H7 (cell line): ENCODE measurements around the gene ZEB1. TPM values are rescaled to one million over a fixed set of nuclear protein-coding genes. Genes with fewer than 3 reads are reported as not detected.
"Not testable (repeated sequence)": the region's sequence is repeated elsewhere in the genome, so short reads cannot be mapped to it uniquely, and the experiment has no call there.

Experiments
- DNase-seq: peaks from one replicate; pipeline ENCODE4 v3.0.0; 2012
- H3K27me3 ChIP-seq: 2 replicates; pipeline ENCODE4 v1.6.0; 2011; ENCODE audit warnings: mild to moderate bottlenecking, low read length; ENCODE audit not compliant: control insufficient read depth, insufficient read depth
- H3K36me3 ChIP-seq: replicated peaks from 2 replicates; pipeline ENCODE4 v1.5.1; 2011; ENCODE audit warnings: low read length; ENCODE audit not compliant: control insufficient read depth, insufficient read depth
- H3K4me3 ChIP-seq: 2 replicates; pipeline ENCODE4 v1.5.1; 2011; ENCODE audit warnings: low read depth, mild to moderate bottlenecking, control low read depth, low read length, moderate library complexity; ENCODE audit not compliant: insufficient read depth
- total RNA-seq: library from RNA; depleted of rRNA; stranded (reverse); fragments of >200 nt; shearing (Covaris generic); gene quantifications from 2 replicates; pipeline ENCODE4 v1.2.3, GENCODE V29; 2014

Gene ZEB1
- total RNA-seq, 1 experiment from 2014 or later = 6.8 TPM

DNA sequence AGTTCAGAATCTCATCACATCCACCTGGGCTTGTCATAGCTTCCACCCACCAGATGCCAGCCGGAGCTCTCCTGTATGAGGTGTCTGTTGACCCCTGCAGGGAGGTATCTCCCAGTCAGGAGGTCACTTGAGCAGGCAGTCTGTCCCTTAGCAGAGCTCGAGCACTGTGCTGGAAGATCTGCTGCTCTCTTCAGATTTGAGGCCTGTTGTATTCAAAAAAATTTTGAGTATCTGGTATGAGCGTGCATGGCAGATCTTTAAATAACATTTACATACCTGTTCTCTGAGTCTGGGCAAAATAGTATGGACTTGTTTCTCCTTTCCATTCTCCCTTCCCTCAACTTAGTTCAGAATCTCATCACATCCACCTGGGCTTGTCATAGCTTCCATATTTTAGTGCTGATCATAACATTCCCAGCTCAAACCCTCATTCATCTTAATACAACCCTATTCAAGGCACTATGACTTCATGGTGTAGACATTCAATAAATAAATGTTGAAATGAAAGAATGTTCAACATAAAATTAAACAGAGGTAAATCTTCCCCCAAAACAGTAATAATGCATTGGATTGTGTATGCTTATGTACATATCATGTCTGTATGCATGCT lies 249.3 kb downstream of the ZEB1 start:
- DNase-seq, H3K27me3 ChIP-seq, H3K4me3 ChIP-seq, H3K36me3 ChIP-seq: not testable (repeated sequence)

DNA sequence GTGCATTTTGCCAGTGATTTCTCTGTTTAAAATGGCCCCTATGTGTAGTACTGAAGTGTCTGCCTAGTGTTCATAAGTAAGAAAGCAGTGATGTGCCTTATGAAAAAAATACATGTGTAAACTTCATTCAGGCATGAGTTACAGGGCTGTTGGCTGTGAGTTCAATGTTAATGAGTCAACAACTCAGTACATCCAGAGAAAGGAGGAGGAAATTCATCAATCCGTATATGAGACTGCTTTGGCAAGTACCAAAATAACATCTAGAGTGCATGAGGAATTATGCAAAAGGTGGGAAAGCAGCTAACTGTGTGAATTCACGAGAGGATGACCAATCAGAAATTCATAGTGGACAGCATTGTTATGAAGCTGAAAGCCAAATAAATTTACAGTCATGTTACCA lies 255.6 kb downstream of the ZEB1 start:
- no peak for DNase-seq
- H3K4me3 ChIP-seq = no peak overlapping the region
- H3K36me3 ChIP-seq = no peaks in the 10 kb centered on the region
- no peaks in the 10 kb centered on the region for H3K27me3 ChIP-seq

DNA sequence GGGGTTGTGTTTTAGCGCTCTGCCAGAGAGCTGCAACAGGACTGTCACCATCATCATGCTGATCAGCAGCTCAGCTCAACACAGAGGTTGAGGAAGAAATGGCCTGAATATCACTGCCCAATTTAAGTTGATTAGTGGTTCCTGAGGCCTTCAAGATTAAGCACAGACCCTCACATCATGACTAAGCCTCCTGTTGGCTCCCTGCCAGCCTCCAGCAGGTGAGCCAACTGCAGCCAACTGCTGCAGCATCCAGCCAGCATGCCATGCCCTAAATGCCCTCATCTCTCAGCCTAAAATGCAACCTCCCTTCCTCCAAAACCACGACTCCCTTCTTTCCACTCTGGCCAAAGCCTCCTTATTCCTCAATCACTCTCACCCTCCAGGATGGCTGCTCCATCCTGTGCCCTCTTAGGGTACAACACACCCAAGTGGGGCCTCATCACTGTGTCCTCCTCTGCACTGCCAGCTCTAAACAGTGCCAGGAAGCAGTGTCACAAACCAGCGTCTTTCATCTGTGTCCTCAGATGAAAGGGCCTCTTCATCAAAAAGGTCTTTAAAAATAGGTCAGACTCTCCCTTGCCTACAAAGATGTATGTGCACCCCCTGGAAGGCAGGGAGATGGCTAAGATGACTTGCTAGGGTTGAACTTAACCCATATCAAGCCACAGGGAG lies 259.3 kb downstream of the ZEB1 start:
- Histone ChIP-seq H3K4me3 (no peak overlapping the region), H3K36me3 (no peaks in the 10 kb centered on the region)
- no peak for DNase-seq

DNA sequence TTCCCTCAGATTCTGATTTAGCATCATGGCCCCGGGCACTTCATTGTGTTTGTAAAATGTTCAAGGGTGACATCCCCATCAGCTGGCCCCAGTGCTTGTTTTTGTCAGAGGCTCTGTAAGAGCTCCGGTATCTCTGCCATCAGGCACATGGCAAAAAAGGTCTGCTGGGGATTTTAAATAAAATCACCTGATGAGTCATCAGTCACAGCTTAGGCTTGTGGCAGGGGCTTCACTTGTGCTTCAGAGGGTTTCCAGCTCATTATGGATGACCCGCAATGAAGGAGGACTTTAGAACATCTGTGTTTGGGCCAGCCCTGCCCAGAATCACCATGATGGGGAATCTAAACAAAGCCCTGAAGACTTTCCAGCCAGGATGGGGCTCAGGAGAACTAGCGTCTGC lies 259.9 kb downstream of the ZEB1 start:
- Histone ChIP-seq H3K27me3 (no peaks in the 10 kb centered on the region), H3K36me3 (no peaks in the 10 kb centered on the region), H3K4me3 (no peak overlapping the region)
- DNase-seq = no peak

More for the DNA sequence above, 259.3 kb downstream of the ZEB1 start:
- H3K27me3 ChIP-seq = no peaks in the 10 kb centered on the region
